HG02885 (cell line): ENCODE results near the gene CIBAR2.

ENCODE experiments used
- ATAC-seq: cut with Tn5 transposase; IDR thresholded peaks from one replicate; pipeline ENCODE4 v1.9.1; 2021; ENCODE audit warnings: mild to moderate bottlenecking; ENCODE audit not compliant: unreplicated experiment, poor library complexity

The CIBAR2 gene

DNA sequence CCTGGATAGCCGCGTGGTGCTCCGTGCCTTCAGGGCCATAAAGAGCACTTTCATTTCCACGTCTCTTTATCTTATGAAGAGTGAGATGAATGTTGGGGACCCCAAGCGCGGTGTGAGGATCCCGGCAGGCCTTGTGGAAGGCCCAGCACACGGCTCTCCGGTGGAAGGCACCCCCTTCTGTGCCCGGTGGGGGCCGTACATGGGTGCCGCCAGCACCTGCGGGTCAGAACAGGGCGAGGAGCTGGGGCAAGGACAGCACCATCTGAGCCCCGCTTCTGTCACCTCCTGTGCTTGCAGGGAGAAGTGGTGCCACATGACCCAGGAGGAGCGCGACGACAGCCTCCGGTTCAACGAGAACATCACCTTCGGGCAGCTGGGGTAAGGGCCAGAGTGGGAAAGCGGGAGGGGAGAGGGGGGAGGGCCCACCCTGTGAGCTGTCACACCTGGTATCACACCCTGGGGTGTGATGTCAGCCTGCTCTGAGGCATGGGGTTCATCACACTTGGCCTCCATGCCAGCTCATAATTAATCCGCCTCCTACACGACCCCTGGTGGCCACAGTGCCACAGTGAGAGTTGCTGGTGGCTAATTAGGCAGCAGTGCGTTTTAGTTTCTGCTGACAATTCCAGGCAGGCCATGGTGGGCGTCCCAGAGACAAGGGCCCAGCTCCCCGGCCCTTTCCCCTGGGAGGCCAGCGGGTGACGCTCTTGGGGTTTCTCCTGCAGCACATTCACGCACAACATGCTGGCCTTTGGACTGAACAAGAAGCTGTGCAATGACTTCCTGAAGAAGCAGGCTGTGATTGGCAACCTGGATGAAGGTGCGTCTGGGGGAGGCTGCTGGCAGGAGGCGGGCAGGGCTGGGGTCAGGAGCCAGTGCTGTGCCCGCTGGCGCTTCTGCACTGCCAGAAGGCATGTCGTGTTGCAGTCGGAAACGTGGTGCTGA is 25.7 kb downstream of the CIBAR2 start:
- peak; percentile 50 for ATAC-seq

DNA sequence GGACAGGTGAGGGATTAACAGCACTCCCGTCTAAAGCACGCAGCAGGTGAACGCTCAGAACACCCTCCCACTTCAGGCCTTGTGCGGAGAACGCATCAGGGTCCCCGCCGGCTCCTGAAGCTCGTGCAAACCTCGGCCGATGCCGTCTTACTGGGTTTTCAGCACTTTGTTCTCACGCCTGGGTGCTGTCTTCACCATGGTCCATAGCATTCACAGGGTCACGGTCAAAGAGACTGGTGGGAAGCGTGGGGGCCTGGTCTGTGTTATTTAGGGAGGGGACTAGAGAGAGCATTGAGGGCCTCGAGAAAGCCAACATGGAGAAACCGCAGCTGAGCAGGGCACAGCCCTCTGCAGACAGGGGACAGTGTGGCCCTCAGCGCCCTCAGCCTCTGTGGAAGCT is 26.6 kb downstream of the CIBAR2 start:
- no peak for ATAC-seq

DNA sequence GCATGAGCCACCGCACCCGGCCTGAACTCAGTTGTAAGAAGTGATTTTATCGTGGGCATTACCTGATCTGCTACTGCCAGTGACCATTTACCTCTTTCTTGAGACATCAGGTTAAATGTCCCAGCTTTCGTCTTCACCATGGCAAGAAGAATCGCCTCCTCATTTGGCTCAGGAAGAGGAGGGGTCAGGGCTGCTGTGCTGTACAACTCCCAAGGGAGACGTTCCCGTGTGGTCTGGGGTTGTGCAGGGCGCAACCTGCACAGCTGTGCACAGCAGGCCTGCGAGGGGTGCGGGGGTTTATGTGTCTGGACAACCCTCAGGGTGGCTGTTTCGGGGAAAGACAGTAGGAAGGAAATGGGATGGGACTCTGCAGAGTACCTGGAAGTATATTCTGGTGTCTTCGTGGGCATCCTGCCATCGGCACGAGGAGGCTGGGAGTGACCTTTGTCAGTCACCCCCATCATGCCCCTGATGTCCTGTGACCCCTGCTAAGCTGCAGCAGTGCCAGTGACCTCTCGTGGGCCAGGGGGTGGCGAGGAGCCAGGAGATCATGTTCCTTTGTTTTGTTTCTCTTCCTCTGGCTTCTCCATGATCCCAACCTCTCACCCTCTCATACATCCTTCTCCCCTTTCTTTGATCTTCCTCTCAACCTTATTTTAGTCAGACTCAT is 27.3 kb downstream of the CIBAR2 start:
- ATAC-seq = no peak

- no peak for ATAC-seq
These were observed 29.1 kb downstream of the CIBAR2 start for GRCh38 chr16:85083051-85083639.

DNA sequence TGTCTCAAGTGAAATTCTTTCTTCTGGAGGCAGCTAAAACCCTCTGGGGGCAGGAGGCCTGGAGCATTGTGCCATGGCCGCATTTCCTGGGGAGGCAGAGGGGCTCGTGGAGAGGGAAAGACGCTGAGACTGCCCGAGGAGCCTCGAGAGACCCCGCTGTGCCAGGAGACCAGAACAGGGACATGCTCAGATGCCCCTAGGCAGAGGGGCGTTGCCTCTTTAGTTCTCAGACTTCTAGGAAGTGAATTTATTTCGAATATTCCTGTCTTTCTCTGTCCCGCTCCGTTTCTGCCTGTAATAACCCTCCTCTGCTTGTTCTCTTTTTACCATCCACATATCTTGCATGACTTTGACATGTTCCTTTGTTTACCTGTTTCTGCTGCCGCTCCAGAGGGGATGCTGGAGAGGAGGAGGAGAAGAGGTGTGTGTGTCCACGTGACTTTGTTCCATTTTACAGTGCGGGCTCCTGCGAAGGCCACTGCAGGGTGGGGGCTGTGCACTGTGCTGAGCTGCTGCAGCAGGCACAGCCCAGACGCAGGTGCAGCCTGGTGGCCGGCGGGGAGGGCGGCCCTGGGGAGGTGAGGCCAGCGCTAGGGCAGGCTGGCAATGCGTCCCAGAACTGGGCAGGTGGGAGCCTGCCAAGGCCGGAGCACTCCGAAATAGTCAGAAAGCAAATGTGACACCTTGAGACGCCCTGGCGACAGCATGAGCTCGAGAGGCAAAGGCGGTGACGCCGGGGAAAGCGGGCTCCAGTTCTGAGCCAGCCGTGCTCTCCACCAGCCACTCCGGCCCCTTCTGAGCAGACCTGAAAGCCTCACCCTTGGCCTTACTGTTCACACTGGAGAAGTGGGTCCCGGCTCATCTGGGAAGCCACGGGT is 29.9 kb downstream of the CIBAR2 start:
- ATAC-seq = no peak

DNA sequence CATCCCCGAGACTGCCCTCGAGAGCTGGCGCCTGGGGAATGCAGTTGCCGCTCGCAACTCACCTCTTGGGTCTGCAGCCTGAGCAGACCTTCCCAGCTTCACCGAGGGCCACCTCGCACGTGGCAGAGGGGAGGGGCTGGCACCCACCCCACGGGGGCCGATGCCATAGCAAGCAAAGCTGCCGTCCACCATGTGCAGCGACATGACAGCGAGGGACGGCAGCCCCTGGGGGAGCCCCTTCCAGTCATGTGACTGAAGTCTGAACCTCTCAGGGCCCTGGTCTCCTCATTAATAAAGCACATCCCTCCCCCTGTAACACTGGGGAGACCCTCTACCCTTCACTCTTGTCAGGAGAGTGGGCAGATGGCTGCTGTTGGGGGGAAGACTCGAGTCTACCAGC is 30.5 kb downstream of the CIBAR2 start:
- ATAC-seq = no peak

DNA sequence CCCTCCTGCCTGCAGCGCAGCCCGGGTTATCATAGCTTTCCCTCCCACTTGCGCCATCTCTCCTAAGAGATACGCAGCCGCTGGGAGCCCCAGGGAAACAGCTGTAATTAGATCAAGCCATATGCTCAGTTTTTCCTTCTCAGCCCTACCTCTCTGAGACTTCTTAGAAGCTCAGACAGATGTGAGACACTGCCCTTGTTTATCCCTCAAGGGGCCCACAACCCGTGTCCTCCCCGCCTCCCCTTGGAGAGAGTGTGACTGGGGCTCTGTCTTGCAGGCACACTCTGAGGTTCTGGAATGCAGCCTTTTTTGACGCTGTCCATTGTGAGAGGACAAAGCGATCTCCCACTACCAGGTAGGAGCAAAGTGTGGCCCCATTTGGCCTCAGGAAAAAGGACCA is 31.2 kb downstream of the CIBAR2 start:
- no peak for ATAC-seq

DNA sequence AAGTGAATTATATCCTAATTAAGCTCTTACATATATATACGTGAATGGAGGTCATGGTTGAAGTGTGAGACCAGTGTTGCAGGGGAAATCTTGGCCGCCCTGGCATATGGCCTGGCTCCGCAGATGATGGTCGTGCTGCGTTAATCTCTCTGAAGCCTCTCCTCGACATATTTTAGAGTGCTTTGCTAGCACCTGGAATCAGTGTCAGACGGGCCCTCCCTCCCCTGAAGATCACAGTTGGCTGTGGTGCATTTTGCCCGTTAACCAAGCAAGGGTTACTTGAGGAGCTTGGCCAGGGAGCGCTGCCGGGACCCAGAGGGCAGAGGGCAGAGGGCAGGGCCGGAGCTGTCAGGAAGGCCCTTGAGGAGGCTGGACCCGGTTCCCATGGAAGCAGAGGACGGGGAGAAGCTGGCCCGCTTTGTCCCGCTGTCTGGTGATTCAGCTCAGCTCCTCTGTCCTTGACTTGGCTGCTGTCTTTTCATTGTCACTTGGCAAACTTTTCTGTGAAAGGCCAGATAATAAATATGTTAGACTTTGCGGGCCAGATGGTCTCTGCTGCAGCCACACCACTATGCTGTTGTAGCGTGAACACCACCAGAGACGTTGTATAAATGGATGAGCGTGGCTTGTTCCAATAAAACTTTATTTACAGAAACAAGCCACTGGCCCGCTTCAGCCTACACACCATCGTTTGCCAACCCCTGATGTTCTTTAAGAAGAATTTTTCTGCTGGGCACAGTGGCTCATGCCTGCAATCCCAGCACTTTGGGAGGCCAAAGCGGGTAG is 32.3 kb downstream of the CIBAR2 start:
- no peak for ATAC-seq

GRCh38 chr16:85078952-85079351 is 33.3 kb downstream of the CIBAR2 start:
- no peak for ATAC-seq

DNA sequence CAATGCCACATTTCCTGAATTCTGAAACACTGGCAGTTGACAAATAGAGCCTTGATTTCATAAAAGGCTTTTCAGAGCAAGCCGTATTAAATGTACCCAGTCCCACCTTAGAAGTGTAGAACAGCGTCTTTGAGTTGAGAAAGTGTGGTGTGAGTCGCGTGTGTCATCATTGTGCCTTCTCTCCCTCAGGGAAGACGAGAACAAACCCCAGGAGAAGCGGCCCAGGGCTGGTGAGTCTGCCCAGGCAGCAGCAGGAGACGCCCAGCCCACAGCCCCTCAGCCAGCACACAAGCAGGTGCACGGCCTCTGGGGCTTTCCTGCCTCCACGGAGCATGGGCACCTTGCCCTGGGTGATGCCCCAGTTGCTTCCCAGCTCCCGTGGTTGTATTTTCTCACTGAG is 34.0 kb downstream of the CIBAR2 start:
- no peak for ATAC-seq

DNA sequence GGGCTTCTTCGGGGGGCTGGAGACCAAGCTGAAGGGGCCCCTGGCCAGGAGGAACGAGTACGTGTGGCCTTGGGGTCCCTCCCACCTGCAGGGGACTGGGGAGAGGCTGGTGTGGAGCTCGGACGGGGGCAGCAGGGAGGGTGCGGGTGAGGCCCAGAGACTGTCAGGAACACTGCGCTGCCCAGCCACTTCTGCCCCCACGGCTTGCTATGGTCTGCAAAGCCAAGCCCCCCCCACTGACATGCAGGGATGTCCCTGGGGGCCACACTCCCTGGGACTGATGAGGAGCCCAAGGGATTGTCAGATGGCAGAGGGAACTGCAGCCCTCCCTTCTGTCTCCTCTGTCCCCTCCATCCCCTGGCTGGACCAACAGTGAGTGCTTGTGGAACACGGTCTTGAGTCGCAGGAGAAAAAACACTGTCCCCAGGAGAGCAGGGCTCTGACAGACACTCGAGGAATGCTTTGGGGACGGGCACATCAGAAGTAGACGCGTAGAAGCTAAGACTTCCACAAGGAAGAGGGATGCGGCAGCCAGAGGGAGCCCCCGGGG is 34.6 kb downstream of the CIBAR2 start:
- ATAC-seq = no peak

DNA sequence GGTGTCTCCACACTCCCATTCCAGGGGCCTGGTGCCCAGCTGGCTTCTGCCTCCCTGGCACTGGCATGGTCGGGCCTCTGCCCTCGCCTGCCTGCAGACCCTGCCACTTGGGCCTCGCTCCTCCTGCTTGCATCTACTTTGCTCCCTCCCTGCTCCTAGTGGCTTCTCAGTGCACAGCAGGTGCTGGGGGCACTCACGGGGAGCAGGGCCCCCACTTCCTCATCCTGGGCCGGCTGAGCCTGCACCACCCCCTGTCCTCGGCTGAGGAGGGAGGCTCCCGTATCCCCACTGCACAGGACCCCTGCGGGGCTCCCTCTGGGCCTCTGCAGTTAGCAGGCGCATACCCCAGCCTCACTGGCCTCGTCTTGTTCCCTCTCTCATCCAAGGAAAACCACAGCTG is 35.2 kb downstream of the CIBAR2 start:
- no peak for ATAC-seq

DNA sequence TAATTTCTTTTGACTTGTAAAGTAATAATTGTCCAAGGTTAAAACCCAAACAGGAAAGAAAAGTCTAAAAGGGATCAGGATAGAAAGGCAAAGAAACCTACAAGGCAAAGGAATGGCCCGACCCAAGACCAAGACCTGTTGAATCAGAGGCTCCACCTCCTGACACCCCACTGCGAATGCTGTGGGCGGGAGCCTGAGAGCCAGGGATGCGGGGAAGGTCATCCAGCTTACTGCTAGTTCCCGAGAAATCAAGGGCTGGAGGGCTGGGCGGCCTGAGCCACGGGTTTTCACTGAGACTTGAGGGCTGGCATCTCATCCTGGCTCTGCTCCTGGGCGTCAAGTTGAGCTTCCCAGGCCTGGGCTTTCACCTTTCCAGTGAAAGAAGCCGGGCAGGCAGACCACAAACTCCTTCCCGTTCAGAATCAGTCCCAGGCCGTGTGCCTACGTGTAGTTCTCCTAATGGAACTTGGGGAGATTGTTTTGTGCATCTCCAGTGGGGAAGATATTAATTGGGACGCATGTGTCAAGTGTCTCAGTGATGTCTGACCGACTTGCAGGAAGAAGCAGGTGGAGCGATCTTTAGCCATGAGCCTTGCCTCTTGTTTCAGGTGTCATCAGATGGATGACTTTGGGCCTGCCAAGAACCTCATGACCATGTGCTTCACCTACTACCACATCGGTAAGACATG is 36.9 kb downstream of the CIBAR2 start:
- ATAC-seq = no peak

DNA sequence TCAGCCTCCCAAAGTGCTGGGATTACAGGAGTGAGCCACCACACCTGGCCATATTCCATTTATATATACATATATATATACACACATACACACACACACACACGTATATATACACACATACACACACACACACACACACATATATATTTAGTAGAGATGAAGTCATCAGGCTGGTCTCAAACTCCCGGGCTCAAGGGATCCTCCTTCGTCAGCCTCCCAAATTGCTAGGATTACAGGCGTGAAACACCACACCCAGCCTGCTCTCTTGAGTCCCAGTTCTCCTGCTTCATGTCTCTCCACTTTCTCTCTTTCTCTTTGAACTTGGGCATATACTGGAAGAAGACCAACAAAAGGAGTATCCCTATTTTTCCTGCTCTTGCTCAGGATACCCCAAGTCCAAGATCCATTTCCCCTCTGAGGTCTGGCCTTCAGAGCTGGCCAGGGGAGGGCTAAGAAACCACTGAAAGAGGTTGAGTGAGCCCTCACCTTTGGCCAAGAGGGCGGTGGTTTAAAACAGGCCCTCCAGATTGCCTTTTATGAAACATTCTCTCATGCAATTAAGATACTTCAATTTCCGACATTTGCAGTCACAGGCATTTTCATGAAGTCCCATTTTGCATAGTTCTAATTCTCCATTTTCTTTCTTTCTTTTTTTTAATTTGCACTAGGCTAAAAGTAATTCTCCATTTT is 37.9 kb downstream of the CIBAR2 start:
- no peak for ATAC-seq

GRCh38 chr16:85072947-85073346 is 39.3 kb downstream of the CIBAR2 start:
- no peak for ATAC-seq

DNA sequence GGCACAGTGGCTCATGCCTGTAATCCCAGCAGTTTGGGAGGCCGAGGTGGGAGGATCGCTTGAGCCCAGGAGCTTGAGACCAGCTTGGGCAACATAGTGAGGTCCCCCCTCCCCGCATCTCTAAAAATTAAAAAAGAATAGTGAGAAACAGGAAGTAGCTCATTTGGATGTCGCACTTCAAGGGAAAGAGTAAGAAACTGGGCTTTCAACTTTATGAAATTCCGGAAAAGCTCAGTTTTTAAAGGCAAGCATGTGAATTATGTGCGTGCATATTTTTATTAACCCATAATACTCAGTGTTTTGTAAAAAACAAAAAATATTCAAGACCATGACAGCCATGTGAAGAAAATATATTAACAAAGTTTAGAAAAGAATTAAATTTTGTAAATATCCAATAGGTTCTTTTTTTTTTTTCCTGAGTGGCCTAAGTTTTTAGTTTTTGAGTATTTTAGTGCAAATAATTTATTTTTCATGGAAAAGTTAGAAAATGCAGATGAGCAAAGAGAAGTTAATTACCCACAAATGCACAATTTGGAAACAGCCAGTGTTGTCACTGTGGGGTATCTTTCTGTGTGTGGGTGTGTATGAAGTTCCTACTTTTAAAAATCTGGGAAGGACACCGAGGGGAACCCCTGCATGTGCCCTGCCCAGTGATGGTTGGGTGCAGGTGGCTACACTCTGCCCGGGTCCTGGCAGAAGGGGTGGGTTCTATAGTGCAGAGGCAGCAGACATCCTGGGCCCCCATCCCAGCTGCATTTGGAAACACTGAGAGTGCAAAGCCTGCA is 40.0 kb downstream of the CIBAR2 start:
- no peak for ATAC-seq

- no peak for ATAC-seq
These were observed 43.1 kb downstream of the CIBAR2 start for GRCh38 chr16:85069171-85069570.
